Measurements from ENCODE around the gene CDC7.

The CDC7 gene

DNA sequence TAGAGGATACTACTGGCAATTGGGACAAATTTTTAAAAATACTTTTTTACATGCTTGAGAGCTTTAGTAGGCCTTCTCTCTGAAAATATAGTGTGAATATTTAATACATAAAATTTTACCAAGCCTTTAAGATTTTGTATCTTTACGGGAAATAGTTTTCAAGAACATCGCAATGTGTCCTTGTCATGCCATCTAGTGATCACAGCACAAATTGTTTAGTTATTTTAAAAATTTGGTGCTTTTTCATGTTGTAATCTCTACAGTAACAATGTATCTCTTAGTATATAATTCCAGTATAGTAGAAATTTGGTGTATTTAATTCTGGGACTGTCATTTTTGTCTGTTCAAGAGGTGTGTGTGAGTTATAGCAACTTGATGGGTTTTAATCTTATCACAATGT is 6.7 kb downstream of the CDC7 start:
- Histone ChIP-seq H3K4me3 (ENCODE audit: low read length) (no peak overlapping the region), H3K9me2 (replicated peaks; ENCODE audit: insufficient read depth, low read length) (no peaks in the 10 kb centered on the region), H3K79me2 (ENCODE audit: low read length) (peaks cover 48% of the 10 kb centered on the region), H3K9me3 (replicated peaks; ENCODE audit: insufficient read depth, low read length) (no peaks in the 10 kb centered on the region), H3K36me3 (replicated peaks; ENCODE audit: insufficient read depth, low read length) (no peaks in the 10 kb centered on the region; the same call in 1 of the 2 replicates), H3K9ac (ENCODE audit: low read length) (no peak overlapping the region), H4K20me1 (ENCODE audit: insufficient read depth, low read length) (no peaks in the 10 kb centered on the region; the same call in 1 of the 2 replicates), H3F3A (ENCODE audit: insufficient read depth, low read length) (0 out of 2 replicates have a peak, but pooled peaks cover 4% of the 10 kb centered on the region), H3K27ac (ENCODE audit: low read length) (no peak overlapping the region), H3K4me2 (ENCODE audit: low read depth, low read length) (no peak overlapping the region), H3K27me3 (replicated peaks; ENCODE audit: insufficient read depth, low read length) (no peaks in the 10 kb centered on the region), H3K4me1 (ENCODE audit: low read length) (peaks cover 18% of the 10 kb centered on the region), H2AFZ (ENCODE audit: low read length) (no peak overlapping the region)
- TF ChIP-seq EZH2 (optimal IDR thresholded peaks at IDR 0.05; ENCODE audit: low read depth, low read length) = no peak
- DNase-seq = no peak

DNA sequence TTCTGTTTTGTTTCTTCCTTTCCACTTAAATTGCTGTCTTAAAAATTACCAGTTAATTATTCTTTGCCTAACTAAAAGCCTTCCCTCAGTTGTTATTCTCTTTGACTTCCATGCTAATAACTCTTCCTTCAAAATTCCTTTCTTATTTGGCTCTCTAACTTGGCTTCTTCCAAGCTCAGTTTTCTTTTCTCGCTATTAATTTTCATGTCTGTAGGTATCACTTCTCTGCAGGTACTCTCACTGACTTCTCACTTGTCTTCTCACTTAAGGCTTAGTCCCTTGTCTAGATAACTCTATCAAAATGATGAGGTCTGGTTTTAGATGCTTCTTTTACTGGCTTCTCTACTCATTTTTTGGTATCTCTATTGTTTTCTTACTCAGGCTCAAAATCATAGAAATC is 10.1 kb downstream of the CDC7 start:
- Histone ChIP-seq H3K9me2 (replicated peaks; ENCODE audit: insufficient read depth, low read length) (no peaks in the 10 kb centered on the region), H3K4me2 (ENCODE audit: low read depth, low read length) (no peak overlapping the region), H3K4me3 (ENCODE audit: low read length) (no peak overlapping the region), H3K9me3 (replicated peaks; ENCODE audit: insufficient read depth, low read length) (no peaks in the 10 kb centered on the region), H3K79me2 (ENCODE audit: low read length) (peaks cover 14% of the 10 kb centered on the region), H3K27ac (ENCODE audit: low read length) (no peak overlapping the region), H3K9ac (ENCODE audit: low read length) (no peak overlapping the region), H4K20me1 (ENCODE audit: insufficient read depth, low read length) (no peaks in the 10 kb centered on the region; the same call in 1 of the 2 replicates), H3F3A (ENCODE audit: insufficient read depth, low read length) (no peaks in the 10 kb centered on the region), H3K27me3 (replicated peaks; ENCODE audit: insufficient read depth, low read length) (no peaks in the 10 kb centered on the region), H3K4me1 (ENCODE audit: low read length) (no peaks in the 10 kb centered on the region), H2AFZ (ENCODE audit: low read length) (no peak overlapping the region), H3K36me3 (replicated peaks; ENCODE audit: insufficient read depth, low read length) (peaks cover 2% of the 10 kb centered on the region; the same call in 1 of the 2 replicates)
- no peak for TF ChIP-seq EZH2phosphoT487 (IDR thresholded peaks at IDR 0.05; ENCODE audit: low read length)
- no peak for TF ChIP-seq EZH2 (optimal IDR thresholded peaks at IDR 0.05; ENCODE audit: low read depth, low read length)
- TF ChIP-seq CTCF (IDR thresholded peaks at IDR 0.05; ENCODE audit: low read length) = no peak
- DNase-seq = no peak

- no peaks in the 10 kb centered on the region for H3F3A ChIP-seq (ENCODE audit: insufficient read depth, low read length)
These were observed 10.7 kb downstream of the CDC7 start for GRCh38 chr1:91511386-91511785.

More at GRCh38 chr1:91511386-91511785, 10.7 kb downstream of the CDC7 start:
- DNase-seq = peak; percentile 49
- no peaks in the 10 kb centered on the region for H3K9me3 ChIP-seq (replicated peaks; ENCODE audit: insufficient read depth, low read length)
- no peak overlapping the region for H3K9ac ChIP-seq (ENCODE audit: low read length)
- H2AFZ ChIP-seq (ENCODE audit: low read length) = no peak overlapping the region
- H3K4me3 ChIP-seq (ENCODE audit: low read length) = no peak overlapping the region
- no peaks in the 10 kb centered on the region; the same call in 1 of the 2 replicates for H4K20me1 ChIP-seq (ENCODE audit: insufficient read depth, low read length)
- peaks cover 8% of the 10 kb centered on the region for H3K79me2 ChIP-seq (ENCODE audit: low read length)
- H3K36me3 ChIP-seq (replicated peaks; ENCODE audit: insufficient read depth, low read length) = peaks cover 2% of the 10 kb centered on the region; the same call in 1 of the 2 replicates
- H3K27ac ChIP-seq (ENCODE audit: low read length) = no peak overlapping the region
- H3K9me2 ChIP-seq (replicated peaks; ENCODE audit: insufficient read depth, low read length) = no peaks in the 10 kb centered on the region
- H3K4me1 ChIP-seq (ENCODE audit: low read length) = no peaks in the 10 kb centered on the region
- no peaks in the 10 kb centered on the region for H3K27me3 ChIP-seq (replicated peaks; ENCODE audit: insufficient read depth, low read length)
- TF ChIP-seq EZH2 (optimal IDR thresholded peaks at IDR 0.05; ENCODE audit: low read depth, low read length) = no peak
- peak; percentile 61 for TF ChIP-seq CTCF (IDR thresholded peaks at IDR 0.05; ENCODE audit: low read length)
- no peak for TF ChIP-seq EZH2phosphoT487 (IDR thresholded peaks at IDR 0.05; ENCODE audit: low read length)
- no peak overlapping the region for H3K4me2 ChIP-seq (ENCODE audit: low read depth, low read length)
